WTC11 (cell line): ENCODE measurements around the gene TIMM10. TPM values are rescaled to one million over a fixed set of nuclear protein-coding genes. Genes with fewer than 3 reads are reported as not detected.
A peak's percentile ranks its signal among the peaks of the same experiment; 100 is the strongest.

Experiments
- CBFB ChIP-seq: sonication (generic); formaldehyde crosslinking; IDR thresholded peaks from 2 replicates; pipeline ENCODE4 v1.8.1; 2022; ENCODE audit warnings: mild to moderate bottlenecking, low read depth, missing genetic modification reagents
- ELF4 ChIP-seq: sonication (generic); formaldehyde crosslinking; IDR thresholded peaks from 2 replicates; pipeline ENCODE4 v1.8.1; 2022; ENCODE audit warnings: low read depth, mild to moderate bottlenecking, moderate library complexity, missing genetic modification reagents
- FOXK1 ChIP-seq: sonication (generic); formaldehyde crosslinking; IDR thresholded peaks from 2 replicates; pipeline ENCODE4 v1.8.0; 2022; ENCODE audit warnings: mild to moderate bottlenecking, moderate library complexity, missing genetic modification reagents
- MXD4 ChIP-seq: fragments of 250-450 bp; sonication (Bioruptor Pico); IDR thresholded peaks from 2 replicates; pipeline ENCODE4 v1.8.0; 2021; ENCODE audit warnings: mild to moderate bottlenecking, moderate library complexity, borderline replicate concordance
- NFE2L1 ChIP-seq: sonication (generic); formaldehyde crosslinking; IDR thresholded peaks from 2 replicates; pipeline ENCODE4 v1.8.1; 2023; ENCODE audit warnings: missing genetic modification reagents
- NR1H2 ChIP-seq: sonication (generic); formaldehyde crosslinking; IDR thresholded peaks from 2 replicates; pipeline ENCODE4 v1.9.0; 2021; ENCODE audit warnings: mild to moderate bottlenecking, moderate library complexity, missing genetic modification reagents
- PRDM15 ChIP-seq: sonication (generic); formaldehyde crosslinking; IDR thresholded peaks from 2 replicates; pipeline ENCODE4 v1.8.0; 2022; ENCODE audit warnings: missing genetic modification reagents
- PRRX2 ChIP-seq: fragments of 250-450 bp; sonication (Bioruptor Pico); IDR thresholded peaks from 2 replicates; pipeline ENCODE4 v1.8.0; 2021; ENCODE audit warnings: mild to moderate bottlenecking
- RELA ChIP-seq: sonication (generic); formaldehyde crosslinking; IDR thresholded peaks from 2 replicates; pipeline ENCODE4 v1.8.1; 2022; ENCODE audit warnings: missing genetic modification reagents, mild to moderate bottlenecking, borderline replicate concordance
- SMAD4 ChIP-seq: sonication (generic); formaldehyde crosslinking; IDR thresholded peaks from 2 replicates; pipeline ENCODE4 v1.8.0; 2022; ENCODE audit warnings: mild to moderate bottlenecking, missing genetic modification reagents
- SOX15 ChIP-seq: fragments of 250-450 bp; sonication (Bioruptor Pico); IDR thresholded peaks from 2 replicates; pipeline ENCODE4 v1.9.0; 2021; ENCODE audit warnings: mild to moderate bottlenecking
- TCF7 ChIP-seq: sonication (generic); formaldehyde crosslinking; IDR thresholded peaks from 2 replicates; pipeline ENCODE4 v1.8.0; 2022; ENCODE audit warnings: mild to moderate bottlenecking, low read depth, missing genetic modification reagents, moderate library complexity
- TEAD1 ChIP-seq: sonication (generic); formaldehyde crosslinking; IDR thresholded peaks from 2 replicates; pipeline ENCODE4 v1.8.0; 2022; ENCODE audit warnings: mild to moderate bottlenecking, missing genetic modification reagents
- TEAD4 ChIP-seq: sonication (generic); formaldehyde crosslinking; IDR thresholded peaks from 2 replicates; pipeline ENCODE4 v1.8.0; 2022; ENCODE audit warnings: mild to moderate bottlenecking, missing genetic modification reagents
- TP53 ChIP-seq: sonication (generic); formaldehyde crosslinking; IDR thresholded peaks from 2 replicates; pipeline ENCODE4 v1.8.1; 2023; ENCODE audit warnings: mild to moderate bottlenecking, missing genetic modification reagents
- ZBTB21 ChIP-seq: sonication (generic); formaldehyde crosslinking; IDR thresholded peaks from 2 replicates; pipeline ENCODE4 v1.8.1; 2023; ENCODE audit warnings: mild to moderate bottlenecking, missing genetic modification reagents, borderline replicate concordance
- ZNF121 ChIP-seq: sonication (generic); formaldehyde crosslinking; IDR thresholded peaks from 2 replicates; pipeline ENCODE4 v1.8.0; 2023; ENCODE audit warnings: missing genetic modification reagents
- ZNF219 ChIP-seq: sonication (generic); formaldehyde crosslinking; IDR thresholded peaks from 2 replicates; pipeline ENCODE4 v1.8.0; 2023; ENCODE audit warnings: missing genetic modification reagents, mild to moderate bottlenecking, borderline replicate concordance
- ZNF416 ChIP-seq: fragments of 250-450 bp; sonication (Bioruptor Pico); IDR thresholded peaks from 2 replicates; pipeline ENCODE4 v1.9.0; 2021; ENCODE audit warnings: mild to moderate bottlenecking, inconsistent platforms
- ZNF423 ChIP-seq: fragments of 250-450 bp; sonication (Bioruptor Pico); IDR thresholded peaks from 2 replicates; pipeline ENCODE4 v2.1.2; 2022; ENCODE audit warnings: mild to moderate bottlenecking, moderate library complexity
- ZNF425 ChIP-seq: fragments of 250-450 bp; sonication (Bioruptor Pico); conservative IDR thresholded peaks from 2 replicates; pipeline ENCODE4 v1.9.0; 2021; ENCODE audit warnings: mild to moderate bottlenecking
- total RNA-seq: library from RNA; stranded (reverse); gene quantifications from 3 replicates; pipeline ENCODE4 v1.2.3, GENCODE V29; 2021
- TF ChIP-seq, protein P1 (sequence below): sonication (generic); formaldehyde crosslinking; IDR thresholded peaks from 2 replicates; pipeline ENCODE4 v1.8.1; 2022; ENCODE audit warnings: missing genetic modification reagents, borderline replicate concordance
- TF ChIP-seq, protein P2 (sequence below): sonication (generic); formaldehyde crosslinking; IDR thresholded peaks from 2 replicates; pipeline ENCODE4 v1.8.1; 2023; ENCODE audit warnings: mild to moderate bottlenecking, missing genetic modification reagents, borderline replicate concordance
- TF ChIP-seq, protein P3 (sequence below): sonication (generic); formaldehyde crosslinking; IDR thresholded peaks from 2 replicates; pipeline ENCODE4 v1.8.1; 2022; ENCODE audit warnings: low read depth, mild to moderate bottlenecking, moderate library complexity, missing genetic modification reagents, borderline replicate concordance
- TF ChIP-seq, protein P4 (sequence below): sonication (generic); formaldehyde crosslinking; IDR thresholded peaks from 2 replicates; pipeline ENCODE4 v1.8.0; 2022; ENCODE audit warnings: mild to moderate bottlenecking, missing genetic modification reagents
- TF ChIP-seq, protein P5 (sequence below): sonication (generic); formaldehyde crosslinking; IDR thresholded peaks from 2 replicates; pipeline ENCODE4 v1.8.1; 2023; ENCODE audit warnings: mild to moderate bottlenecking, missing genetic modification reagents, moderate library complexity

TIMM10 gene
- total RNA-seq, 1 experiment from 2014 or later = 92.8 TPM

DNA sequence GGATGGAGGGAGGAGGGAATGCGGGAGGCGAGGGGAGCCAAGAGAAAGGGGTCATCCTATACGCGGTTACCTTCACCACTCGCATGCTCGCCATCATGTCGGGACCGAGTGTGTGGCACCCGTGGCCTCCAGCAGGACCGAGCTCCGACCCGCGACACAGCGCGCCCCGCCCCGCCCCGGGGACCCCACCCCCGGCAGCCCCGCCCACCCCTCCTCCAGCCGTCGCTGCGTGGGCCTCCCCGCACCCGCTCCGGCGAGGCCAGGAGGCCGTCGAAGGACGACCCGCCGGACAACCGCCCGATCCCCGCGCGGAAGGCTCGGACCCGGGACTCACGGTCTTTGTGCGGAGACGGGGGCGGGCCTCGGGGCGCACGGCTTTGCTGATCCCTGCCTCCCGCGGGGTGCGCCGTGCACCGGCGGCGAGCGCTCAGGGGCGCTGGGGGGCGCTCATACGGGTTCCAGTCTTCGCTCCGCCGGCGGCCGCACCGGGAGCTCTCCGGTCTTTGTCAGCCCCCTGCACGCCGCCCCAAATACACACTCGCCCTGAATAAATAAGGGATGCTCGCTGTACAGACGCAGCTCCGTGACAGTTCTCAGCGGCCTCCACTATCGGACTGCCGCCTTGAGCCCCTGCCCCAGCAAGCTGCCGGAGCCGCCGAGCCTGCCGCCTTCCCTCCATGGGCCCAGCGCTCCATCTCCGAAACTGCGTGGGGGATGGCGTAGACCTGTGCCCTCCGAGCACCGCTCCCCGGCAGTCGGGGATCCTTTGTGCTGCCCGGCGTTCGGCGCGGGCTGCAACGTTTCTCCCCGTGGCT, 37.2 kb upstream of the TIMM10 start, which contains the start of gene UBE2L6 (continued):
- TF ChIP-seq TEAD4 (CRISPR knock-in tag) (no peak), ZNF121 (CRISPR knock-in tag) (no peak), ZBTB21 (CRISPR knock-in tag) (no peak), PRDM15 (CRISPR knock-in tag) (no peak), ELF4 (CRISPR knock-in tag) (no peak), FOXK1 (CRISPR knock-in tag) (0 out of 2 replicates have a peak, but pooled peaks have one; percentile 37), CBFB (no peak), ZNF219 (no peak), TEAD1 (CRISPR knock-in tag) (no peak), RELA (CRISPR knock-in tag) (no peak), ZNF416 (CRISPR knock-in tag) (0 out of 2 replicates have a peak, but pooled peaks have one; percentile 46), PRRX2 (CRISPR knock-in tag) (no peak), NFE2L1 (CRISPR knock-in tag) (no peak), NR1H2 (CRISPR knock-in tag) (no peak), ZNF425 (CRISPR knock-in tag) (no peak), TCF7 (no peak), SMAD4 (CRISPR knock-in tag) (no peak), SOX15 (no peak), MXD4 (CRISPR knock-in tag) (no peak), ZNF423 (CRISPR knock-in tag) (peak; percentile 49), TP53 (peak; percentile 82; the same call in 1 of the 2 replicates)
- TF ChIP-seq, protein P1, sequence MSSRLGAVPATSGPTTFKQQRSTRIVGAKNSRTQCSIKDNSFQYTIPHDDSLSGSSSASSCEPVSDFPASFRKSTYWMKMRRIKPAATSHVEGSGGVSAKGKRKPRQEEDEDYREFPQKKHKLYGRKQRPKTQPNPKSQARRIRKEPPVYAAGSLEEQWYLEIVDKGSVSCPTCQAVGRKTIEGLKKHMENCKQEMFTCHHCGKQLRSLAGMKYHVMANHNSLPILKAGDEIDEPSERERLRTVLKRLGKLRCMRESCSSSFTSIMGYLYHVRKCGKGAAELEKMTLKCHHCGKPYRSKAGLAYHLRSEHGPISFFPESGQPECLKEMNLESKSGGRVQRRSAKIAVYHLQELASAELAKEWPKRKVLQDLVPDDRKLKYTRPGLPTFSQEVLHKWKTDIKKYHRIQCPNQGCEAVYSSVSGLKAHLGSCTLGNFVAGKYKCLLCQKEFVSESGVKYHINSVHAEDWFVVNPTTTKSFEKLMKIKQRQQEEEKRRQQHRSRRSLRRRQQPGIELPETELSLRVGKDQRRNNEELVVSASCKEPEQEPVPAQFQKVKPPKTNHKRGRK (CRISPR knock-in tag) = no peak
- TF ChIP-seq, protein P2, sequence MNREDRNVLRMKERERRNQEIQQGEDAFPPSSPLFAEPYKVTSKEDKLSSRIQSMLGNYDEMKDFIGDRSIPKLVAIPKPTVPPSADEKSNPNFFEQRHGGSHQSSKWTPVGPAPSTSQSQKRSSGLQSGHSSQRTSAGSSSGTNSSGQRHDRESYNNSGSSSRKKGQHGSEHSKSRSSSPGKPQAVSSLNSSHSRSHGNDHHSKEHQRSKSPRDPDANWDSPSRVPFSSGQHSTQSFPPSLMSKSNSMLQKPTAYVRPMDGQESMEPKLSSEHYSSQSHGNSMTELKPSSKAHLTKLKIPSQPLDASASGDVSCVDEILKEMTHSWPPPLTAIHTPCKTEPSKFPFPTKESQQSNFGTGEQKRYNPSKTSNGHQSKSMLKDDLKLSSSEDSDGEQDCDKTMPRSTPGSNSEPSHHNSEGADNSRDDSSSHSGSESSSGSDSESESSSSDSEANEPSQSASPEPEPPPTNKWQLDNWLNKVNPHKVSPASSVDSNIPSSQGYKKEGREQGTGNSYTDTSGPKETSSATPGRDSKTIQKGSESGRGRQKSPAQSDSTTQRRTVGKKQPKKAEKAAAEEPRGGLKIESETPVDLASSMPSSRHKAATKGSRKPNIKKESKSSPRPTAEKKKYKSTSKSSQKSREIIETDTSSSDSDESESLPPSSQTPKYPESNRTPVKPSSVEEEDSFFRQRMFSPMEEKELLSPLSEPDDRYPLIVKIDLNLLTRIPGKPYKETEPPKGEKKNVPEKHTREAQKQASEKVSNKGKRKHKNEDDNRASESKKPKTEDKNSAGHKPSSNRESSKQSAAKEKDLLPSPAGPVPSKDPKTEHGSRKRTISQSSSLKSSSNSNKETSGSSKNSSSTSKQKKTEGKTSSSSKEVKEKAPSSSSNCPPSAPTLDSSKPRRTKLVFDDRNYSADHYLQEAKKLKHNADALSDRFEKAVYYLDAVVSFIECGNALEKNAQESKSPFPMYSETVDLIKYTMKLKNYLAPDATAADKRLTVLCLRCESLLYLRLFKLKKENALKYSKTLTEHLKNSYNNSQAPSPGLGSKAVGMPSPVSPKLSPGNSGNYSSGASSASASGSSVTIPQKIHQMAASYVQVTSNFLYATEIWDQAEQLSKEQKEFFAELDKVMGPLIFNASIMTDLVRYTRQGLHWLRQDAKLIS = no peak
- TF ChIP-seq, protein P3, sequence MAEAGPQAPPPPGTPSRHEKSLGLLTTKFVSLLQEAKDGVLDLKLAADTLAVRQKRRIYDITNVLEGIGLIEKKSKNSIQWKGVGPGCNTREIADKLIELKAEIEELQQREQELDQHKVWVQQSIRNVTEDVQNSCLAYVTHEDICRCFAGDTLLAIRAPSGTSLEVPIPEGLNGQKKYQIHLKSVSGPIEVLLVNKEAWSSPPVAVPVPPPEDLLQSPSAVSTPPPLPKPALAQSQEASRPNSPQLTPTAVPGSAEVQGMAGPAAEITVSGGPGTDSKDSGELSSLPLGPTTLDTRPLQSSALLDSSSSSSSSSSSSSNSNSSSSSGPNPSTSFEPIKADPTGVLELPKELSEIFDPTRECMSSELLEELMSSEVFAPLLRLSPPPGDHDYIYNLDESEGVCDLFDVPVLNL (CRISPR knock-in tag) = no peak
- TF ChIP-seq, protein P4, sequence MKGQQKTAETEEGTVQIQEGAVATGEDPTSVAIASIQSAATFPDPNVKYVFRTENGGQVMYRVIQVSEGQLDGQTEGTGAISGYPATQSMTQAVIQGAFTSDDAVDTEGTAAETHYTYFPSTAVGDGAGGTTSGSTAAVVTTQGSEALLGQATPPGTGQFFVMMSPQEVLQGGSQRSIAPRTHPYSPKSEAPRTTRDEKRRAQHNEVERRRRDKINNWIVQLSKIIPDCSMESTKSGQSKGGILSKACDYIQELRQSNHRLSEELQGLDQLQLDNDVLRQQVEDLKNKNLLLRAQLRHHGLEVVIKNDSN (CRISPR knock-in tag) = no peak
- TF ChIP-seq, protein P5, sequence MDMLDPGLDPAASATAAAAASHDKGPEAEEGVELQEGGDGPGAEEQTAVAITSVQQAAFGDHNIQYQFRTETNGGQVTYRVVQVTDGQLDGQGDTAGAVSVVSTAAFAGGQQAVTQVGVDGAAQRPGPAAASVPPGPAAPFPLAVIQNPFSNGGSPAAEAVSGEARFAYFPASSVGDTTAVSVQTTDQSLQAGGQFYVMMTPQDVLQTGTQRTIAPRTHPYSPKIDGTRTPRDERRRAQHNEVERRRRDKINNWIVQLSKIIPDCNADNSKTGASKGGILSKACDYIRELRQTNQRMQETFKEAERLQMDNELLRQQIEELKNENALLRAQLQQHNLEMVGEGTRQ (CRISPR knock-in tag) = no peak
